GM06990 (cell line): ENCODE measurements around the gene IL2.

Source experiments
- DNase-seq: peaks from one replicate; pipeline ENCODE4 v3.0.0-alpha.2; 2011; ENCODE audit not compliant: insufficient read length; ENCODE audit errors: extremely low read depth
- H3K27me3 ChIP-seq: replicated peaks from 2 replicates; pipeline ENCODE4 v1.6.0; 2011; ENCODE audit warnings: low read length; ENCODE audit not compliant: control insufficient read depth, insufficient read depth
- H3K36me3 ChIP-seq: 2 replicates; pipeline ENCODE4 v1.5.1; 2011; ENCODE audit warnings: low read length; ENCODE audit not compliant: control insufficient read depth, insufficient read depth
- H3K4me3 ChIP-seq: replicated peaks from 2 replicates; pipeline ENCODE4 v1.5.1; 2011; ENCODE audit warnings: low read depth, mild to moderate bottlenecking, control low read depth, low read length
- TF ChIP-seq, protein P1 (sequence below): IDR thresholded peaks from 2 replicates; pipeline ENCODE4 v1.5.1; 2011; ENCODE audit warnings: low read length, control low read depth, mild to moderate bottlenecking, inconsistent platforms; ENCODE audit not compliant: insufficient read depth, poor library complexity, severe bottlenecking

IL2 gene

DNA sequence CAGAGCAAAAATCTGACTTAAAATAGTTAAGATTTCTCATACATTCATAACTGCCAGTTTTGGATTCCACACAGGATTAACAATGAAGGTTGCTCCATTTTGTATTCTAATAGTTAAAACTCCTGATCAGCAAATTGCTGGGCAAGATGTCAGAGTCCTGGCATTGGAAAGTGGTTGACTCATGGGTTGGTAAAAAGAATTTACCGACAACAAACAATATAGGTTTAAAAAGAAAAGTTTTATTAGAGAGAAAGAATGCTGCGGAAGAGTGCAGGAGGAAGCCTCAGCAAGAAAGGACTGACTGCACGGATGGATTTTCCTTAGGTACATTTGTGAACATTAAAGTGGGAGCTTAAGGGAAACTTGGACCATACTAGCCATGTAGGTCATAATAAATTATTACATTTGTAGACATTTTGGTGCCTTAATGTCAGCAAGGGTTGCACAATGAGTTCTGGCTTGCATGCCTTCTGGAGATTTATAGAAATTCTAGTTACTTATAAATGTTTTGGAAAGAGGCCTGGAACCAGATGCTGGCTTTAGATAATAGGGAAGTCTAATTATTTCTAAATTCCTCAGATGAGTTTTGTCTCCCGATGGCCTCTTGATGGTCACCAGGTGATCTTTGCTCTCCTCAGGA lies 25.4 kb upstream of the IL2 start:
- TF ChIP-seq, protein P1, sequence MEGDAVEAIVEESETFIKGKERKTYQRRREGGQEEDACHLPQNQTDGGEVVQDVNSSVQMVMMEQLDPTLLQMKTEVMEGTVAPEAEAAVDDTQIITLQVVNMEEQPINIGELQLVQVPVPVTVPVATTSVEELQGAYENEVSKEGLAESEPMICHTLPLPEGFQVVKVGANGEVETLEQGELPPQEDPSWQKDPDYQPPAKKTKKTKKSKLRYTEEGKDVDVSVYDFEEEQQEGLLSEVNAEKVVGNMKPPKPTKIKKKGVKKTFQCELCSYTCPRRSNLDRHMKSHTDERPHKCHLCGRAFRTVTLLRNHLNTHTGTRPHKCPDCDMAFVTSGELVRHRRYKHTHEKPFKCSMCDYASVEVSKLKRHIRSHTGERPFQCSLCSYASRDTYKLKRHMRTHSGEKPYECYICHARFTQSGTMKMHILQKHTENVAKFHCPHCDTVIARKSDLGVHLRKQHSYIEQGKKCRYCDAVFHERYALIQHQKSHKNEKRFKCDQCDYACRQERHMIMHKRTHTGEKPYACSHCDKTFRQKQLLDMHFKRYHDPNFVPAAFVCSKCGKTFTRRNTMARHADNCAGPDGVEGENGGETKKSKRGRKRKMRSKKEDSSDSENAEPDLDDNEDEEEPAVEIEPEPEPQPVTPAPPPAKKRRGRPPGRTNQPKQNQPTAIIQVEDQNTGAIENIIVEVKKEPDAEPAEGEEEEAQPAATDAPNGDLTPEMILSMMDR: no peak
- no peak for DNase-seq
- no peaks in the 10 kb centered on the region for H3K27me3 ChIP-seq
- no peak overlapping the region for H3K4me3 ChIP-seq
- no peaks in the 10 kb centered on the region for H3K36me3 ChIP-seq

DNA sequence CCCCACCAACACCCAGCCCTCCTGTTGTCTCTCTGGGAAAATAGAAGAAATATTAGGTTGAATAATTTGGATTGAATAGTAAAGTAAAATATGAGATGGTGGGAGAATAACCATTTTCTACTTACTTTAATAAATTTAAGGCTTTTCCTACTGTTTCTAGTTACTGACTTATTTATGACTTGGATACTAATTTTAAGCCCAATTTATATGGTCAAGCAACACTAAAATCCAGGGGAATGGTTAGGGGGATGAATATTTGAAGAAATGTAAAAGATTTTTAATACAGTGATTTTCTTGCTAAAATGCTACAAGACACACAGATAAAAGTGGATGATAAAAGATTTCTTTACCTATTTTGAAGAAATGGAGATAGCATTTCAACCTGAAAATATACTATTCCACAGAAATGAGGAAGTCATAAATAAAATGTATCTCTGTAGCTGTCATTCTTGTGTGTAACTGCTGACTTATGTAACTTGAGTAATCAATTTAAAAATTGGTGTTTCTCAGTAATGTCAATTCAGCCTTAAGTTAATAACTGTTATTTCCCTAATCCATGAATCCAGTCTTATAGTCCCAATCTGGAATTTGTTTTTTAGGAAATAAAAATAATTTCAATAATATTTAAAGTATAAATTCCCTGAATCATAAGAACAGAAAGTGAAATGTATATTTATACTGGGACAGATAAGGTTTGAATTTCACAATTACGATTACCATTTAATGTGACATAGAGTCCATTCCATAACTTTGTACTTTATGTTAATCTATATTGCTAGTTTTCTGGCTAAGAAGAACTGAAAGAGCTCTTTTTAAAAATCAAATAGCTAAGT lies 24.3 kb upstream of the IL2 start:
- H3K36me3 ChIP-seq: no peaks in the 10 kb centered on the region
- H3K4me3 ChIP-seq: no peak overlapping the region
- H3K27me3 ChIP-seq: no peaks in the 10 kb centered on the region
- DNase-seq: no peak
- TF ChIP-seq, protein P1: no peak

DNA sequence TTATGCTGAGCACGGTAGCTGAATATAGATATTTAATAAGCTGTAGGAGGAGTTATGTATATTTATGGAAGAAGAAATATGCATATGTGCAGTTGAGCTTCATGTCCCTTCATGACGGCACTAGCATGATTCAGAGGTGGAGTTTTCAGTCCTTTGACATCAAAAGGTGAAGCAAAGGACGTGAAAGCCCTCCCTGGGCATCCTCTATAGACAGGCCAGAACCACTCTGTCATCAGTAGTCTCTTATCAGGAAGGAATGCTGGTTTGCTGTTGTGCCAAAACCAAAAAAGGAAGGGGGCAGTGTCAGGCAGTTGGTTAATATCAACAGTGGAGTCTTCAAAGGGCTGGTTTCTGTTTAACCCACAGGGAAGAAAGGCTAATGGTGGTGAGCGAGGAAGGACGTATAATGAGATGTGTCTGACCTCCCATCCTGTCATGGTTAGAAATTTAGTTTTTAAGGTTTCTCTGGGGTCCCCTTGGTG lies 23.5 kb upstream of the IL2 start:
- TF ChIP-seq, protein P1: no peak
- no peak for DNase-seq
- Histone ChIP-seq H3K4me3 (no peak overlapping the region), H3K36me3 (no peaks in the 10 kb centered on the region), H3K27me3 (no peaks in the 10 kb centered on the region)

DNA sequence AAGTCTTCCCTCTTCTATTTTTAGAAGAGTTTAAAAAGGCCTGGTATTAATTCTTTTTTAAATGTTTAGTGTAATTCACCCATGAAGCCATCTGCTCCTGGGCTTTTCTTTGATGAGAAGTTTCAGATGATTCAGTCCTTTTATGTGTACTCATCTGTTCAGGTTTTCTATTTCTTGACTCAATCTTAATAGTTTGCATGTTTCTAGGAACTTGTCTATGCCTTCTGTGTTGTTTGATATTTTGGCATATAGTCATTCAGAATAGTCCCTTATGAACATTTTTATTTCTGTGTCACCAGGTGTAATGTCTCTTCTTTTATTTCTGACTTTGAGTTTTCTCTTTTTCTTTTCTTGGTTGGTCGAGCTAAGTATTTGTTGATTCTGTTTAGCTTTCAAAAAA lies 20.2 kb upstream of the IL2 start:
- DNase-seq: no peak
- Histone ChIP-seq H3K27me3 (no peaks in the 10 kb centered on the region), H3K36me3 (no peaks in the 10 kb centered on the region), H3K4me3 (no peak overlapping the region)
- TF ChIP-seq, protein P1: no peak

DNA sequence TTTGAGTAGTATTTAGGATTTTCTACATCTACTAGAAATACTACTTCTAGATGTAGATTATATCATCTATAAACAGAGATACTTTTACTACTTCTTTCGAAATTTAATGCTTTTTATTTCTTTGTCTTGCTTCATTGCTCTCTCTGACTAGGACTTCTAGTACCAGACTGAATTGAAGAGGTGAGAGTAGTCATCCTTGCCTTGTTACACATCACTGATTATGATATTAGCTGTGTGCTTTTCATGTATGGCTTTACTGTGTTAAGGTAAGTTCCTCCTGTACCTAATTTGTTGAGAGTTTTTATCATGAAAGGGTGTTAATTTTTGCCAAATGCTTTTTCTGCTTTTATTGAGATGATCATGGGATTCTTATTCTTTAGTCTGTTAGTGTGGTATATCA lies 19.6 kb upstream of the IL2 start:
- H3K36me3 ChIP-seq: no peaks in the 10 kb centered on the region
- TF ChIP-seq, protein P1: no peak
- no peaks in the 10 kb centered on the region for H3K27me3 ChIP-seq
- H3K4me3 ChIP-seq: no peak overlapping the region
- no peak for DNase-seq
